HepG2 (cell line): ENCODE measurements around the gene KDM4B. TPM values are rescaled to one million over a fixed set of nuclear protein-coding genes. Genes with fewer than 3 reads are reported as not detected.

Source experiments
- ATAC-seq: fragments of 200-7000 bp; cut with Tn5 transposase; 3 replicates; pipeline ENCODE4 v1.9.1; 2020; ENCODE audit warnings: mild to moderate bottlenecking, moderate library complexity
- BruUV-seq: library from RNA; stranded (reverse); fragments of 400-500 nt; replicated peaks from 2 replicates; lab custom pipeline; 2021; lab: Mats Ljungman, UMichigan
- CTCF ChIA-PET: fragments of 300-600 bp; formaldehyde crosslinking; extraction: SDS; loops from one replicate; lab custom pipeline; 2021; ENCODE audit warnings: low total read pairs, inconsistent platforms, low intra/inter-chr PET ratio; lab: Yijun Ruan, JAX
- POLR2A ChIA-PET: fragments of 350-600 bp; sonication (Branson Sonifier 250); formaldehyde crosslinking; loops from one replicate; lab custom pipeline; 2020; ENCODE audit warnings: antibody characterized with exemption, inconsistent platforms; lab: Yijun Ruan, JAX
- DNase-seq: peaks from one replicate; pipeline ENCODE4 v3.0.0-alpha.2; 2015; ENCODE audit warnings: low spot score
- FAIRE-seq: peaks from 3 replicates; lab custom pipeline; 2011; peaks lifted over from hg19 to GRCh38; lab: Jason Lieb, UNC
- H2AFZ ChIP-seq: one replicate; pipeline ENCODE4 v1.6.1; 2011; ENCODE audit warnings: low read length, inconsistent platforms
- H3K27ac ChIP-seq: fragments of 300-600 bp; 3 replicates; pipeline ENCODE4 v1.8.0; 2011; ENCODE audit warnings: mixed run types, mild to moderate bottlenecking, mixed read lengths, low read length, inconsistent platforms; ENCODE audit not compliant: insufficient read depth; ENCODE audit errors: extremely low read length
- H3K27me3 ChIP-seq, 2 experiments: fragments of 200-600 bp in 1 of 2; 2 replicates in 1 of 2; 3 replicates in 1 of 2; pipeline versions ENCODE4 v1.6.0 to v1.8.0; 2011; ENCODE audit warnings: low read length in 2 of 2, mild to moderate bottlenecking in 2 of 2, moderate library complexity in 2 of 2, inconsistent platforms in 1 of 2; ENCODE audit not compliant: insufficient read depth in 2 of 2, control insufficient read depth in 1 of 2
- H3K36me3 ChIP-seq, 2 experiments: fragments of 200-600 bp in 1 of 2; replicated peaks in 1 of 2; 2 replicates in 1 of 2; 3 replicates in 1 of 2; pipeline versions ENCODE4 v1.5.1 to v1.8.0; 2011; ENCODE audit warnings: low read length in 2 of 2, inconsistent platforms in 1 of 2; ENCODE audit not compliant: insufficient read depth in 2 of 2, control insufficient read depth in 1 of 2
- H3K4me1 ChIP-seq: 2 replicates; pipeline ENCODE4 v1.5.1; 2012; ENCODE audit warnings: low read length, inconsistent platforms; ENCODE audit not compliant: insufficient read depth
- H3K4me2 ChIP-seq: 2 replicates; pipeline ENCODE4 v1.6.0; 2011; ENCODE audit warnings: low read depth, low read length, inconsistent platforms
- H3K4me3 ChIP-seq, 3 experiments: fragments of 200-600 bp in 1 of 3; sonication (generic), shearing (Covaris generic) in 1 of 3; replicated peaks in 1 of 3; 2 replicates each; pipeline ENCODE4 v1.5.1; 2011 to 2016; ENCODE audit warnings: low read length in 3 of 3, inconsistent platforms in 2 of 3, low read depth in 2 of 3, mild to moderate bottlenecking in 2 of 3, control low read depth in 1 of 3, mixed read lengths in 1 of 3; ENCODE audit not compliant: insufficient read depth in 1 of 3
- H3K79me2 ChIP-seq: one replicate; pipeline ENCODE4 v1.6.1; 2011; ENCODE audit warnings: low read length, inconsistent platforms; ENCODE audit not compliant: insufficient read depth
- H3K9ac ChIP-seq: 2 replicates; pipeline ENCODE4 v1.6.0; 2011; ENCODE audit warnings: mild to moderate bottlenecking, low read depth, low read length, inconsistent platforms; ENCODE audit not compliant: insufficient read depth
- H3K9me3 ChIP-seq: 2 replicates; pipeline ENCODE4 v1.5.1; 2012; ENCODE audit warnings: mild to moderate bottlenecking, low read length
- H4K20me1 ChIP-seq: 2 replicates; pipeline ENCODE4 v1.6.0; 2011; ENCODE audit warnings: inconsistent platforms, mild to moderate bottlenecking, low read length, moderate library complexity; ENCODE audit not compliant: insufficient read depth
- ASH2L ChIP-seq: fragments of 300-600, 200-600 bp; sonication (generic); IDR thresholded peaks from 2 replicates; pipeline ENCODE4 v1.7.0; 2017; ENCODE audit warnings: low read depth, mild to moderate bottlenecking, moderate library complexity, mixed read lengths, low read length; ENCODE audit not compliant: insufficient read length
- ERF ChIP-seq: IDR thresholded peaks from 2 replicates; pipeline ENCODE4 v1.6.1; 2018; ENCODE audit warnings: missing biosample characterization, missing genetic modification reagents
- HOXA3 ChIP-seq: sonication (generic); formaldehyde crosslinking; IDR thresholded peaks from 2 replicates; pipeline ENCODE4 v1.5.0; 2020; ENCODE audit warnings: missing genetic modification reagents
- KDM2A ChIP-seq: sonication (generic); formaldehyde crosslinking; IDR thresholded peaks from 2 replicates; pipeline ENCODE4 v1.4.0; 2020; ENCODE audit warnings: low read depth, missing genetic modification reagents, borderline replicate concordance
- MATR3 ChIP-seq: sonication (generic); formaldehyde crosslinking; IDR thresholded peaks from 2 replicates; pipeline ENCODE4 v1.4.0; 2020; ENCODE audit warnings: missing genetic modification reagents
- NRL ChIP-seq: sonication (generic); formaldehyde crosslinking; IDR thresholded peaks from 2 replicates; pipeline ENCODE4 v1.5.0; 2020; ENCODE audit warnings: missing genetic modification reagents, mild to moderate bottlenecking, moderate library complexity, borderline replicate concordance
- PLSCR1 ChIP-seq: sonication (generic); formaldehyde crosslinking; IDR thresholded peaks from 2 replicates; pipeline ENCODE4 v1.5.0; 2020; ENCODE audit warnings: missing genetic modification reagents, mild to moderate bottlenecking, borderline replicate concordance
- RARG ChIP-seq: sonication (generic); formaldehyde crosslinking; IDR thresholded peaks from 2 replicates; pipeline ENCODE4 v1.4.0; 2020; ENCODE audit warnings: low read depth, mild to moderate bottlenecking, missing genetic modification reagents
- RCOR2 ChIP-seq: IDR thresholded peaks from 2 replicates; pipeline ENCODE4 v1.6.1; 2016; ENCODE audit warnings: missing biosample characterization, missing genetic modification reagents
- THYN1 ChIP-seq: sonication (generic); formaldehyde crosslinking; IDR thresholded peaks from 2 replicates; pipeline ENCODE4 v1.8.1; 2023; ENCODE audit warnings: low read depth, mild to moderate bottlenecking, moderate library complexity, missing genetic modification reagents, borderline replicate concordance
- ZNF652 ChIP-seq: IDR thresholded peaks from 2 replicates; pipeline ENCODE4 v1.6.1; 2016; ENCODE audit warnings: low read depth, borderline replicate concordance
- ZNF776 ChIP-seq: sonication (generic); formaldehyde crosslinking; IDR thresholded peaks from 2 replicates; pipeline ENCODE4 v1.4.0; 2020; ENCODE audit warnings: mild to moderate bottlenecking, missing genetic modification reagents
- WGBS: methylation state at CpG from one replicate; pipeline ENCODE4 v1.1.6; 2017; ENCODE audit warnings: low lambda C conversion rate; 5-methylcytosine and 5-hydroxymethylcytosine counted together
- in situ Hi-C: cut with HindIII; loops from 2 replicates; pipeline ENCODE4 v1.10.0; 2017; ENCODE audit warnings: low pct_unique_long_range_greater_than_20kb; ENCODE audit not compliant: extremely low pct_ligation_motif_present
- intact Hi-C: fragments of 100-400 bp; cut with micrococcal nuclease; formaldehyde crosslinking; loops from one replicate; pipeline ENCODE4 v1.10.0; 2022; ENCODE audit not compliant: unreplicated experiment
- polyA plus RNA-seq, 8 experiments: library from polyadenylated mRNA; depleted of rRNA in 3 of 8; stranded (reverse) in 7 of 8; unstranded in 1 of 8; fragments of >200 nt; fragmentation: Illumina TruSeq in 4 of 8; extraction: Trizol in 4 of 8; gene quantifications; 2 replicates each; pipeline versions ENCODE4 v1.2.1 to v1.2.3, GENCODE V29; 2011 to 2016; ENCODE audit warnings: low read depth in 4 of 8, missing spikeins in 1 of 8, mixed read lengths in 1 of 8; ENCODE audit not compliant: insufficient read depth in 1 of 8
- total RNA-seq, 5 experiments: library from RNA; depleted of rRNA; stranded (reverse); fragments of >200 nt; fragmentation: Illumina TruSeq; extraction: Trizol; gene quantifications; 2 replicates each; pipeline ENCODE4 v1.2.3, GENCODE V29; 2016; ENCODE audit warnings: low read depth in 1 of 5

KDM4B gene
- total and polyA plus RNA-seq, 2 of the 13 experiments (the other 11 are each of a cell fraction or from before 2014, with no cell fraction given): 4.9 to 14.6 TPM

GRCh38 chr19:4987692-4988370 is 18.9 kb downstream of the KDM4B start:
- CTCF ChIA-PET: no interaction called here
- in situ Hi-C loops: no loop called here
- POLR2A ChIA-PET: no interaction called here
- ATAC-seq: no peak
- H4K20me1 ChIP-seq: peaks cover 55% of the 10 kb centered on the region
- TF ChIP-seq ASH2L (no peak), NRL (CRISPR knock-in tag) (no peak), RARG (CRISPR knock-in tag) (no peak), ERF (no peak), MATR3 (no peak), HOXA3 (no peak), RCOR2 (no peak), ZNF652 (CRISPR knock-in tag) (no peak), THYN1 (no peak), ZNF776 (no peak), PLSCR1 (no peak), KDM2A (no peak)
- TF ChIP-seq, all 625 proteins: peak for 0
- Histone ChIP-seq H3K27ac (no peak overlapping the region), H2AFZ (no peak overlapping the region), H3K36me3 (peaks cover 2 to 6% of the 10 kb centered on the region in 2 experiments; a peak in 3 of 5 replicates), H3K4me3 (no peak overlapping the region), H3K4me2 (no peak overlapping the region), H3K4me1 (peaks cover 16% of the 10 kb centered on the region), H3K79me2 (peaks cover 65% of the 10 kb centered on the region), H3K9me3 (no peaks in the 10 kb centered on the region), H3K9ac (no peak overlapping the region), H3K27me3 (no peaks in the 10 kb centered on the region)
- DNase-seq (no peak), FAIRE-seq (no peak)
- 97% methylated on average over 24 of the region's 24 CpGs for WGBS
- intact Hi-C loops: no loop called here
- no TSS peak for BruUV-seq
